Measurements from ENCODE around the gene MYO7B. TPM values are rescaled to one million over a fixed set of nuclear protein-coding genes. Genes with fewer than 3 reads are reported as not detected.

MYO7B gene
- total RNA-seq, 4 donors from 2014 or later = 0.12 to 1.3 (median 0.42) TPM

- DNase-seq (ENCODE audit: low spot score) = no peak
- TF ChIP-seq CTCF (IDR thresholded peaks at IDR 0.05) = no peak
- ATAC-seq (ENCODE audit: low FRiP score) = no peak
These were observed 147.6 kb downstream of the MYO7B start for GRCh38 chr2:127683056-127683455.

- no peak for DNase-seq (ENCODE audit: low spot score)
- TF ChIP-seq CTCF (IDR thresholded peaks at IDR 0.05) = no peak
- no peak for ATAC-seq (ENCODE audit: low FRiP score)
These were observed 148.3 kb downstream of the MYO7B start for GRCh38 chr2:127683757-127684156.

GRCh38 chr2:127685410-127686080 lies 150.1 kb downstream of the MYO7B start:
- ATAC-seq (ENCODE audit: low FRiP score) (no peak), DNase-seq (ENCODE audit: low spot score) (no peak)
- TF ChIP-seq CTCF (IDR thresholded peaks at IDR 0.05) = no peak

Other genes with a start within 250 kb of the MYO7B start
- gene ERCC3, start 241.5 kb upstream of the MYO7B start, total RNA-seq = 10 to 100 TPM; 27.7 to 58.8 (median 37.5) TPM
- gene MAP3K2, start 147.7 kb upstream of the MYO7B start, total RNA-seq = 10 to 100 TPM; 44.9 to 79.4 (median 52.4) TPM
- gene PROC, start 117.3 kb upstream of the MYO7B start, total RNA-seq = not detected
- 10 to 100 TPM; 29.0 to 46.7 (median 31.0) TPM for gene IWS1, start 9.2 kb upstream of the MYO7B start, total RNA-seq
- not detected for gene GPR17, start 110.5 kb downstream of the MYO7B start, total RNA-seq
- 10 to 100 TPM in 3 of 4 donors, 1 to 10 TPM in 1; 9.7 to 97.3 (median 22.4) TPM for gene LIMS2, start 139.8 kb downstream of the MYO7B start, total RNA-seq
- 10 to 100 TPM in 1 of 4 donors, 1 to 10 TPM in 3; 4.4 to 11.7 (median 5.1) TPM for gene SFT2D3, start 165.8 kb downstream of the MYO7B start, total RNA-seq

Measured in omental fat pad (tissue), 4 donors.